Endothelial cell of umbilical vein (primary cell): ENCODE measurements around the gene CORO6. TPM values are rescaled to one million over a fixed set of nuclear protein-coding genes. Genes with fewer than 3 reads are reported as not detected.

Experiments
- BruUV-seq: library from RNA; stranded (reverse); fragments of 400-500 nt; replicated peaks from 2 replicates; lab custom pipeline; 2021; lab: Mats Ljungman, UMichigan
- CTCF ChIA-PET: fragments of 300-600, 350-600 bp; sonication (Branson Sonifier 250); formaldehyde crosslinking; loops from one replicate; lab custom pipeline; 2021; ENCODE audit warnings: antibody characterized with exemption, inconsistent platforms; lab: Charles Lee
- POLR2A ChIA-PET: fragments of 300-600, 350-600 bp; sonication (Branson Sonifier 250); formaldehyde crosslinking; loops from one replicate; lab custom pipeline; 2021; ENCODE audit warnings: antibody characterized with exemption, inconsistent platforms; lab: Charles Lee
- DNase-seq: peaks from one replicate; pipeline ENCODE4 v3.0.0-alpha.2; 2011; ENCODE audit warnings: low read depth, low spot score
- FAIRE-seq: peaks from 2 replicates; lab custom pipeline; 2011; peaks lifted over from hg19 to GRCh38; lab: Jason Lieb, UNC
- H2AFZ ChIP-seq: 2 replicates; pipeline ENCODE4 v1.6.0; 2012; ENCODE audit warnings: low read depth, low read length, control low read depth, inconsistent platforms
- H3K27ac ChIP-seq: 2 replicates; pipeline ENCODE4 v1.5.1; 2011; ENCODE audit warnings: low read depth, mild to moderate bottlenecking, control low read depth, low read length, moderate library complexity; ENCODE audit not compliant: insufficient read depth
- H3K27me3 ChIP-seq, 2 experiments: 2 replicates each; pipeline versions ENCODE4 v1.6.0 to v1.6.1; 2011; ENCODE audit warnings: low read length in 2 of 2, mixed read lengths in 1 of 2; ENCODE audit not compliant: control insufficient read depth in 2 of 2, insufficient read depth in 2 of 2
- H3K36me3 ChIP-seq, 2 experiments: 2 replicates in 1 of 2; 3 replicates in 1 of 2; pipeline ENCODE4 v1.5.1; 2011; ENCODE audit warnings: low read length in 2 of 2, mild to moderate bottlenecking in 1 of 2, moderate library complexity in 1 of 2; ENCODE audit not compliant: control insufficient read depth in 2 of 2, insufficient read depth in 2 of 2; ENCODE audit errors: extremely low read depth in 1 of 2
- H3K4me1 ChIP-seq: 3 replicates; pipeline ENCODE4 v1.5.1; 2011; ENCODE audit warnings: mild to moderate bottlenecking, low read length; ENCODE audit not compliant: control insufficient read depth, insufficient read depth; ENCODE audit errors: extremely low read depth
- H3K4me2 ChIP-seq: 2 replicates; pipeline ENCODE4 v1.6.1; 2011; ENCODE audit warnings: low read length, control low read depth, mixed read lengths; ENCODE audit not compliant: insufficient read depth
- H3K4me3 ChIP-seq, 3 experiments: fragments of 200-600 bp in 1 of 3; sonication (generic), shearing (Covaris generic) in 1 of 3; replicated peaks in 1 of 3; 2 replicates each; pipeline ENCODE4 v1.5.1; 2011 to 2016; ENCODE audit warnings: control low read depth in 3 of 3, low read length in 3 of 3, mild to moderate bottlenecking in 2 of 3, inconsistent platforms in 1 of 3, low read depth in 1 of 3, moderate library complexity in 1 of 3; ENCODE audit not compliant: insufficient read depth in 1 of 3
- H3K79me2 ChIP-seq: 2 replicates; pipeline ENCODE4 v1.6.0; 2012; ENCODE audit warnings: low read length, inconsistent platforms; ENCODE audit not compliant: control insufficient read depth, insufficient read depth
- H3K9ac ChIP-seq: replicated peaks from 2 replicates; pipeline ENCODE3; 2011; ENCODE audit warnings: low read length, control low read depth; ENCODE audit not compliant: insufficient read depth; ENCODE audit errors: extremely low read depth
- H3K9me1 ChIP-seq: replicated peaks from 3 replicates; pipeline ENCODE4 v1.6.0; 2011; ENCODE audit warnings: mild to moderate bottlenecking, low read length; ENCODE audit not compliant: control insufficient read depth, insufficient read depth; ENCODE audit errors: extremely low read depth
- H3K9me3 ChIP-seq: replicated peaks from 2 replicates; pipeline ENCODE4 v1.5.1; 2012; ENCODE audit warnings: low read length, inconsistent platforms; ENCODE audit not compliant: control insufficient read depth, insufficient read depth
- H4K20me1 ChIP-seq: replicated peaks from 2 replicates; pipeline ENCODE3; 2011; ENCODE audit warnings: mild to moderate bottlenecking, low read length; ENCODE audit not compliant: control insufficient read depth, insufficient read depth; ENCODE audit errors: extremely low read depth
- CTCF ChIP-seq, 2 donors: IDR thresholded peaks; 1 replicate in 1 of 2; 2 replicates in 1 of 2; pipeline ENCODE4 v1.5.1; 2011; ENCODE audit warnings: low read length in 2 of 2, mild to moderate bottlenecking in 2 of 2, moderate library complexity in 2 of 2, control low read depth in 1 of 2, inconsistent platforms in 1 of 2, low read depth in 1 of 2; ENCODE audit not compliant: insufficient read depth in 1 of 2; ENCODE audit errors: extremely low read depth in 1 of 2
- EZH2 ChIP-seq: IDR thresholded peaks from 2 replicates; pipeline ENCODE4 v1.6.1; 2012; ENCODE audit warnings: borderline replicate concordance, low read depth, mild to moderate bottlenecking, moderate library complexity, low read length, inconsistent platforms; ENCODE audit not compliant: severe bottlenecking
- FOS ChIP-seq: IDR thresholded peaks from 2 replicates; pipeline ENCODE4 v1.6.1; 2011; ENCODE audit warnings: mild to moderate bottlenecking, low read length, moderate library complexity, borderline replicate concordance; ENCODE audit not compliant: insufficient read depth
- JUN ChIP-seq: IDR thresholded peaks from 2 replicates; pipeline ENCODE4 v1.6.1; 2011; ENCODE audit warnings: borderline replicate concordance, low read depth; ENCODE audit not compliant: insufficient read length, insufficient read depth
- MYC ChIP-seq: IDR thresholded peaks from one replicate; pipeline ENCODE4 v1.6.1; 2011; ENCODE audit warnings: mild to moderate bottlenecking, low read depth, low read length
- POLR2A ChIP-seq: IDR thresholded peaks from 2 replicates; pipeline ENCODE4 v1.6.1; 2012; ENCODE audit warnings: low read depth, mild to moderate bottlenecking, control low read depth, low read length
- POLR2AphosphoS5 ChIP-seq: IDR thresholded peaks from 2 replicates; pipeline ENCODE4 v1.6.1; 2012; ENCODE audit warnings: low read depth, mild to moderate bottlenecking, control low read depth, low read length, moderate library complexity; ENCODE audit not compliant: insufficient read depth
- dilution Hi-C: fragments of 300-500 bp; cut with MboI; formaldehyde crosslinking; loops from one replicate; pipeline ENCODE4 v1.15.0; 2019; ENCODE audit warnings: low sequenced_read_pairs; ENCODE audit not compliant: extremely low pct_ligation_motif_present
- intact Hi-C: fragments of 100-400 bp; cut with micrococcal nuclease; formaldehyde crosslinking; loops from one replicate; pipeline ENCODE4 v1.10.0; 2022
- polyA plus RNA-seq, 4 experiments: library from polyadenylated mRNA; depleted of rRNA in 3 of 4; stranded (reverse) in 3 of 4; unstranded in 1 of 4; fragments of >200 nt; gene quantifications; 2 replicates each; pipeline versions ENCODE4 v1.2.1 to v1.2.3, GENCODE V29; 2011 to 2012; ENCODE audit warnings: missing spikeins in 1 of 4
- total RNA-seq: library from RNA; stranded (reverse); gene quantifications from 2 replicates; pipeline ENCODE4 v1.2.3, GENCODE V29; 2021
- TF ChIP-seq, protein P1 (sequence below): IDR thresholded peaks from 2 replicates; pipeline ENCODE4 v1.6.1; 2011; ENCODE audit not compliant: insufficient read depth, insufficient read length

The CORO6 gene
- total and polyA plus RNA-seq, 2 donors (not counting 3 experiments of a cell fraction or from before 2014, with no cell fraction given), result 10.7 to 14.7 TPM

- Histone ChIP-seq H3K4me3 (no peak overlapping the region), H3K4me2 (no peak overlapping the region), H3K4me1 (peaks cover 6% of the 10 kb centered on the region), H2AFZ (no peak overlapping the region), H3K79me2 (no peaks in the 10 kb centered on the region), H3K9me1 (no peaks in the 10 kb centered on the region), H3K36me3 (peaks cover 0 to 7% of the 10 kb centered on the region in 2 experiments), H3K9me3 (no peaks in the 10 kb centered on the region), H4K20me1 (no peaks in the 10 kb centered on the region), H3K27ac (no peak overlapping the region), H3K27me3 (no peaks in the 10 kb centered on the region), H3K9ac (no peak overlapping the region)
- ChIA-PET POLR2A (no interaction called here), CTCF (interaction anchor here (0.7 to 5.1 kb wide), 9 partner anchors 7 to 468 kb away, joined by 3 to 37 read pairs (median 4); no protein-coding TSS in a partner anchor)
- DNase-seq (no peak), FAIRE-seq (peak; percentile 38)
- no TSS peak for BruUV-seq
- TF ChIP-seq POLR2A (no peak), FOS (no peak), EZH2 (no peak), POLR2AphosphoS5 (no peak), CTCF (IDR thresholded peaks at IDR 0.05; ENCODE audit: extremely low read depth in 1 of 2, insufficient read depth in 1 of 2, low read depth in 1 of 2, low read length in 2 of 2) (no peak), JUN (no peak), MYC (no peak)
- TF ChIP-seq, protein P1, sequence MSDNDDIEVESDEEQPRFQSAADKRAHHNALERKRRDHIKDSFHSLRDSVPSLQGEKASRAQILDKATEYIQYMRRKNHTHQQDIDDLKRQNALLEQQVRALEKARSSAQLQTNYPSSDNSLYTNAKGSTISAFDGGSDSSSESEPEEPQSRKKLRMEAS, result no peak
- intact Hi-C loops (no loop called here), dilution Hi-C loops (no loop called here)
Observed at GRCh38 chr17:29625037-29625750, 2.5 kb upstream of the CORO6 start.
